Heart left ventricle (tissue), 13 donors: Measurements from ENCODE around the gene FNTB.

Experiments used
- CTCF ChIP-seq, 12 donors: fragments of 200-600 bp; sonication (generic) in 4 of 12; IDR thresholded peaks; one replicate each; pipeline versions ENCODE4 v1.5.0 to v1.8.0; 2018 to 2022; ENCODE audit warnings: antibody characterized with exemption in 12 of 12, mild to moderate bottlenecking in 5 of 12
- POLR2A ChIP-seq, 2 donors: fragments of 450-650 bp; IDR thresholded peaks; one replicate each; pipeline ENCODE4 v1.6.1; 2017; ENCODE audit warnings: antibody characterized with exemption in 2 of 2, mild to moderate bottlenecking in 2 of 2, moderate library complexity in 2 of 2
- donor health status: ischemic (EF 13 %, LVEDD 7.1; RV severe dilation, severe dysfunction).
- donor health status: DM: no; HTN: yes; CAD: no.
- donor health status: DM: no; HTN: no; CAD: no.
- donor health status: ischemic (EF 25% LVEDD 6.9; RV normal size, moderate dysfunction).
- donor health status: ischemic (EF 25% LVEDD 5.7; RV mildly dilated, moderate dysfunction).
- donor health status: ischemic (EF 35%, LVEDD 5.7; RV mildly dilated, moderate dysfunction).
- donor health status: nonischemic (EF 11% LVEDD 7.7; RV severe dilation, severe dysfunction).
- donor health status: DM: yes; HTN: yes; CAD: no.
- donor health status: PGD.
- donor health status: ischemic (EF 29% LVEDD 5.4; RV normal size, mild dysfunction).
- donor health status: nonischemic (EF 23%, LVEDD 6.1; RV moderate dilation, normal function).

GRCh38 chr14:65012353-65012752 lies 25.7 kb downstream of the FNTB start:
- TF ChIP-seq CTCF (IDR thresholded peaks at IDR 0.05) (no peak), POLR2A (IDR thresholded peaks at IDR 0.05) (no peak)
